PC-3 (cell line): ENCODE measurements around the gene LIG3.

Experiments used
- CTCF ChIP-seq: fragments of 300-600 bp; sonication (generic); conservative IDR thresholded peaks from 2 replicates; pipeline ENCODE4 v1.5.1; 2017; ENCODE audit warnings: antibody characterized with exemption, low read depth, mild to moderate bottlenecking, low read length
- EZH2 ChIP-seq: fragments of 300-600 bp; sonication (generic); IDR thresholded peaks from one replicate; pipeline ENCODE4 v1.6.1; 2017; ENCODE audit warnings: antibody characterized with exemption, mild to moderate bottlenecking, low read length; ENCODE audit not compliant: unreplicated experiment
- EZH2phosphoT487 ChIP-seq: fragments of 300-600 bp; sonication (generic); IDR thresholded peaks from 2 replicates; pipeline ENCODE4 v1.6.1; 2018; ENCODE audit warnings: mild to moderate bottlenecking, antibody characterized with exemption, low read length, borderline replicate concordance

GRCh38 chr17:35028531-35029262 is 48.4 kb downstream of the LIG3 start:
- TF ChIP-seq CTCF = no peak
- no peak for TF ChIP-seq EZH2
- no peak for TF ChIP-seq EZH2phosphoT487
